ENCODE results near the gene C1orf21.

DNA sequence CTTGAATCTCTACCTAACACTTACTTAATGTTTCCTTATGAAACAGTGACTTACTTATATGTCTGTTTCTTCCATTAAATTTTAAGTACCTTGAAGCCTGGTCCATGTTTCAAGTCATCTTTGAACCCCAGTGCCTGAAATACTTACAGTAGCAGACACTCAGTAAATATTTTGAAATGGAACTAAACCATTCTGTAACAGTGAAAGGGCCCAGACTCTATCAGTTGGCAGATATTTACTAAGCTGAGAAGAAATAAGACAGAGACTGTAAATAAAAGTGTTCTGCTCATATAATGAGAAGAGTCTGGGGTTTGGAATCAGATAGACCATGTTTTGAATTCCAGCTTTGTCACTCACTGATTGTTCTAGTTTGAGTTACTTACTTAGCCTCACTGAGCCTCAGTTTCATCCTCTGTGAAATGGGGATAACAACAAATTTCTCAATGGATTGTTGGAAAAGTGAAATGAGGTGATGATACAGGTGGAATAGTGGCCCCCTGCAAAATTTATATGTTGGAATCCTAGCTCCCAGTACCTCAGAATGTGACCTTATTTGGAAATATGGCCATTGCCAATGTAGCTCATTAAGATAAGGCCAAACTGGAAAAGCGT, 19.3 kb upstream of the C1orf21 start:
- TF ChIP-seq CTCF (conservative IDR thresholded peaks at IDR 0.05; ENCODE audit: low read length): no peak
- no peak for TF ChIP-seq EZH2phosphoT487 (IDR thresholded peaks at IDR 0.05; ENCODE audit: borderline replicate concordance)
